OCI-LY1 (cell line): Measurements from ENCODE around the gene PGAP6.
A peak's percentile ranks its signal among the peaks of the same experiment; 100 is the strongest.
"Not testable (repeated sequence)": the region's sequence is repeated elsewhere in the genome, so short reads cannot be mapped to it uniquely, and the experiment has no call there.

Experiments used
- H2AFZ ChIP-seq: fragments of 200-600 bp; sonication (generic), shearing (Covaris generic); 2 replicates; pipeline ENCODE4 v1.6.0; 2014; ENCODE audit warnings: antibody characterized with exemption, mild to moderate bottlenecking, low read length
- H3F3A ChIP-seq: fragments of 200-600 bp; sonication (generic), shearing (Covaris generic); 2 replicates; pipeline ENCODE4 v1.6.0; 2014; ENCODE audit warnings: mild to moderate bottlenecking, antibody characterized with exemption, low read length, moderate library complexity; ENCODE audit not compliant: insufficient read depth
- H3K27ac ChIP-seq: fragments of 200-600 bp; sonication (generic); 2 replicates; pipeline ENCODE4 v1.5.1; 2014; ENCODE audit warnings: low read length, mixed run types, mild to moderate bottlenecking, low read depth; ENCODE audit not compliant: poor library complexity, severe bottlenecking
- H3K27me3 ChIP-seq: fragments of 200-600 bp; sonication (generic); 2 replicates; pipeline ENCODE4 v1.6.0; 2014; ENCODE audit warnings: antibody characterized with exemption, mild to moderate bottlenecking, low read length, moderate library complexity; ENCODE audit not compliant: insufficient read depth
- H3K36me3 ChIP-seq: fragments of 200-600 bp; sonication (generic); 2 replicates; pipeline ENCODE4 v1.6.1; 2014; ENCODE audit warnings: mild to moderate bottlenecking, antibody characterized with exemption, low read length, moderate library complexity, mixed read lengths; ENCODE audit not compliant: insufficient read depth
- H3K4me1 ChIP-seq: fragments of 200-600 bp; sonication (generic); 2 replicates; pipeline ENCODE4 v1.5.1; 2014; ENCODE audit warnings: mild to moderate bottlenecking, low read length, moderate library complexity; ENCODE audit not compliant: insufficient read depth, severe bottlenecking
- H3K4me2 ChIP-seq: fragments of 200-600 bp; sonication (generic), shearing (Covaris generic); 2 replicates; pipeline ENCODE4 v1.6.1; 2014; ENCODE audit warnings: low read length
- H3K4me3 ChIP-seq: fragments of 200-600 bp; sonication (generic); 2 replicates; pipeline ENCODE4 v1.5.1; 2014; ENCODE audit warnings: low read length, low read depth, mild to moderate bottlenecking, mixed read lengths; ENCODE audit not compliant: poor library complexity, severe bottlenecking
- H3K79me2 ChIP-seq: fragments of 200-600 bp; shearing (Covaris generic); 2 replicates; pipeline ENCODE4 v1.6.1; 2016; ENCODE audit warnings: mixed run types, low read length, mixed read lengths; ENCODE audit not compliant: insufficient read depth
- H3K9ac ChIP-seq: fragments of 200-600 bp; sonication (generic), shearing (Covaris generic); 2 replicates; pipeline ENCODE4 v1.6.1; 2014; ENCODE audit warnings: mild to moderate bottlenecking, low read length, mixed read lengths
- H3K9me2 ChIP-seq: fragments of 200-600 bp; sonication (generic), shearing (Covaris generic); 2 replicates; pipeline ENCODE4 v1.6.1; 2014; ENCODE audit warnings: low read depth, mild to moderate bottlenecking, low read length, mixed read lengths
- H3K9me3 ChIP-seq: fragments of 200-600 bp; shearing (Covaris generic); 2 replicates; pipeline ENCODE4 v1.6.1; 2014; ENCODE audit warnings: low read length, mixed read lengths
- H4K20me1 ChIP-seq: fragments of 200-600 bp; sonication (generic), shearing (Covaris generic); 2 replicates; pipeline ENCODE4 v1.6.0; 2016; ENCODE audit warnings: mild to moderate bottlenecking, low read length; ENCODE audit not compliant: insufficient read depth
- CTCF ChIP-seq: fragments of 200-600 bp; sonication (generic), shearing (Covaris generic); IDR thresholded peaks from 2 replicates; pipeline ENCODE4 v1.5.1; 2017; ENCODE audit warnings: mild to moderate bottlenecking, antibody characterized with exemption, low read length, moderate library complexity, mixed read lengths
- EZH2 ChIP-seq: fragments of 200-600 bp; sonication (generic), shearing (Covaris generic); IDR thresholded peaks from 2 replicates; pipeline ENCODE4 v1.8.0; 2017; ENCODE audit warnings: borderline replicate concordance, mixed run types, mild to moderate bottlenecking, antibody characterized with exemption, low read length, moderate library complexity, mixed read lengths

PGAP6 gene

GRCh38 chr16:337437-337836 is 44.3 kb downstream of the PGAP6 start:
- H3K36me3 ChIP-seq = peaks cover 4% of the 10 kb centered on the region; the same call in 1 of the 2 replicates
- H3F3A ChIP-seq = no peaks in the 10 kb centered on the region
- H3K79me2 ChIP-seq = peaks cover 49% of the 10 kb centered on the region
- no peak overlapping the region for H3K4me2 ChIP-seq
- no peak overlapping the region for H2AFZ ChIP-seq
- TF ChIP-seq CTCF = no peak
- TF ChIP-seq EZH2 = no peak
- no peak overlapping the region for H3K9ac ChIP-seq
- no peaks in the 10 kb centered on the region for H3K27me3 ChIP-seq
- no peak overlapping the region for H3K4me3 ChIP-seq
- H3K4me1 ChIP-seq = peaks cover 36% of the 10 kb centered on the region
- H3K9me2 ChIP-seq = no peaks in the 10 kb centered on the region
- no peak overlapping the region for H3K27ac ChIP-seq
- no peaks in the 10 kb centered on the region for H4K20me1 ChIP-seq
- H3K9me3 ChIP-seq = 0 out of 2 replicates have a peak, but pooled peaks cover 3% of the 10 kb centered on the region

DNA sequence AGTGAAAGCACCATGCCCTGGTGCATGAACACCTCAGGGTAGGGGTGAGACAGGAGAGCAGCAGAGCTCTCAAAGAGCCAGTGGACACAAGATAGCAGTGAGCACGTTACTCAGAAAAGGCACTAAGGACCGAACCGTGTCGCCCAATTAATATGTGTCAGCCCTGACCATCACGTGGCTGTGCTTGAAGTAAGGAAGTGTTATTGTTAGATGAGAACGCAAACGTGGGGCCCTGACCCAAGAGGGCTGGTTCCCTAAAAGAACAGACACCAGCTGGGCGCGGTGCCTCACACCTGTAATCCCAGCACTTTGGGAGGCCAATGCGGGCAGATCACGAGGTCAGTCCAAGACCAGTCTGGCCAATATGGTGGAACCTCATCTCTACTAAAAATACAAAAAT is 45.5 kb downstream of the PGAP6 start:
- 0 out of 2 replicates have a peak, but pooled peaks cover 3% of the 10 kb centered on the region for H3K9me3 ChIP-seq
- peaks cover 4% of the 10 kb centered on the region; the same call in 1 of the 2 replicates for H3K36me3 ChIP-seq
- peak overlapping the region; percentile 2; the same call in 1 of the 2 replicates for H3K9ac ChIP-seq
- TF ChIP-seq CTCF = no peak
- TF ChIP-seq EZH2 = no peak
- peak overlapping the region; percentile 2 for H3K27ac ChIP-seq
- H3K4me3 ChIP-seq = no peak overlapping the region
- no peaks in the 10 kb centered on the region for H3F3A ChIP-seq
- H3K9me2 ChIP-seq = no peaks in the 10 kb centered on the region
- peaks cover 49% of the 10 kb centered on the region for H3K79me2 ChIP-seq
- H2AFZ ChIP-seq = no peak overlapping the region
- no peaks in the 10 kb centered on the region for H3K27me3 ChIP-seq
- peaks cover 36% of the 10 kb centered on the region for H3K4me1 ChIP-seq
- no peaks in the 10 kb centered on the region for H4K20me1 ChIP-seq
- H3K4me2 ChIP-seq = peak overlapping the region; percentile 24; the same call in 1 of the 2 replicates

GRCh38 chr16:334861-335632 is 46.7 kb downstream of the PGAP6 start:
- not testable (repeated sequence) for H2AFZ ChIP-seq, H3K4me3 ChIP-seq, H3K9me2 ChIP-seq, H3K9ac ChIP-seq, H3K27ac ChIP-seq, H3F3A ChIP-seq, H3K27me3 ChIP-seq, H3K36me3 ChIP-seq, H4K20me1 ChIP-seq, H3K4me2 ChIP-seq, H3K9me3 ChIP-seq
- Histone ChIP-seq H3K79me2 (peaks cover 46% of the 10 kb centered on the region), H3K4me1 (peaks cover 33% of the 10 kb centered on the region)

DNA sequence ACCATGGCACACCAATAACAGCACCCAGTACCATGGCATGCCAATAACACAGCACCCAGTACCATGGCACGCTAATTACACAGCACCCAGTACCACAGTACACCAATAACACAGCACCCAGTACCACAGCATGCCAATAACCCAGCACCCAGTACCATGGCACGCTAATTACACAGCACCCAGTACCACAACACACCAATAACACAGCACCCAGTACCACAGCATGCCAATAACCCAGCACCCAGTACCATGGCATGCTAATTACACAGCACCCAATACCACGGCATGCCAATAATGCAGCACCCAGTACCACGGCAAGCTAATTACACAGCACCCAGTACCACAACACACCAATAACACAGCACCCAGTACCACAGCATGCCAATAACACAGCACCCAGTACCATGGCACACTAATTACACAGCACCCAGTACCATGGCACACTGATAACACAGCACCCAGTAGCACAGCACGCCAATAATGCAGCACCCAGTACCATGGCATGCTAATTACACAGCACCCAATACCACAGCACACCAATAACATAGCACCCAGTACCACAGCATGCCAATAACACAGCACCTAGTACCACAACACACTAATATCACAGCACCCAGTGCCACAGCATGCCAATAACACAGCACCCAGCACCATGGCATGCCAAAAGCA is 47.5 kb downstream of the PGAP6 start:
- not testable (repeated sequence) for H3F3A ChIP-seq, H3K4me3 ChIP-seq, H3K9ac ChIP-seq, H2AFZ ChIP-seq, H3K4me2 ChIP-seq, H3K27me3 ChIP-seq, H3K27ac ChIP-seq, H3K9me2 ChIP-seq, H4K20me1 ChIP-seq, H3K36me3 ChIP-seq, H3K9me3 ChIP-seq
- Histone ChIP-seq H3K4me1 (peaks cover 26% of the 10 kb centered on the region), H3K79me2 (peaks cover 41% of the 10 kb centered on the region)
